HG02798 (cell line): ENCODE measurements around the gene ACACB.
A peak's percentile ranks its signal among the peaks of the same experiment; 100 is the strongest.

Experiments
- ATAC-seq: cut with Tn5 transposase; IDR thresholded peaks from one replicate; pipeline ENCODE4 v1.9.1; 2021; ENCODE audit warnings: mild to moderate bottlenecking; ENCODE audit not compliant: unreplicated experiment, poor library complexity

Gene ACACB

DNA sequence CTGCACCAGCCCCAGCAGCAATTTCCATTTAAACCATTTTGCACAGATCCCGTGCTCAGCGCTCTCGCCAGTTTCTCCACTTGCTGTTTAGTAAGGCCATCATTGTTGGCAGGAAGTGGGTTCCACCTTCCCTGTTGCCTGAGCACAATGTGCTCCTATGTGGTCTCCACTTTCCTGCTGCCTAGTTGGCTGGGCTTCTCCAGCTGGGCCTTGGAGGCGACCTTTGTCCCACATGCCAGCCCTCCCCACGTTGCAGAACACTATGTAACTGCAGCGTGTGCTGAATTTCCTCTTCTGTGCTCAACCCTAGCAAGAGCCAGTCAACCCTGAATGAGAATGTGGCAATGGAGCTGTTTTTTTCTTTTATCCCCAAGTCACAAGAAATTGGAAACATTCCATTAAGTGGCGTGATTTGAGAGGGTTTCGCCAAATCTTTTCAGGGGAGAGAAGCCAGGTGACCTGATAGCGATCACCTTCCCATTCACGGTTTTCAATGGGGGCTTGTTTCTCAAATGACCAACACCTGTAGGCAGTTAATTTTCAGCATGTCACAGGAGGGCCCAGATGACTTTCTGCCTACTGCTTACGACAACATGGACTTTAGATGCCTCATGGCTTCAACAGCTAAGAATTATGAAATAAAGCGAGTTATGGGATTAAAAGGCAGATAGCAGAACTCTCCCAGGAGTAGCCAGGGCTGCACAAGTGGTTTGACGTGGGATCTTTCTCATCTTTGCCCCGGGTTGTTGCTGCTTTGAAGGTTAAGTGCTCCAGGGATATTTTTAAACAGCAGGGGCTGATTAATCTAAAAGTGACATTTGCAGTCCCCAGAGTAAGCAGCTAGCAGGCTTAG, at the start of gene ACACB:
Gene ACACB, plus strand, starts transcription at position 830 of the 853 bp plus-strand sequence. CDS start 22,819 bp downstream, outside the sequence.
- ATAC-seq = no peak

DNA sequence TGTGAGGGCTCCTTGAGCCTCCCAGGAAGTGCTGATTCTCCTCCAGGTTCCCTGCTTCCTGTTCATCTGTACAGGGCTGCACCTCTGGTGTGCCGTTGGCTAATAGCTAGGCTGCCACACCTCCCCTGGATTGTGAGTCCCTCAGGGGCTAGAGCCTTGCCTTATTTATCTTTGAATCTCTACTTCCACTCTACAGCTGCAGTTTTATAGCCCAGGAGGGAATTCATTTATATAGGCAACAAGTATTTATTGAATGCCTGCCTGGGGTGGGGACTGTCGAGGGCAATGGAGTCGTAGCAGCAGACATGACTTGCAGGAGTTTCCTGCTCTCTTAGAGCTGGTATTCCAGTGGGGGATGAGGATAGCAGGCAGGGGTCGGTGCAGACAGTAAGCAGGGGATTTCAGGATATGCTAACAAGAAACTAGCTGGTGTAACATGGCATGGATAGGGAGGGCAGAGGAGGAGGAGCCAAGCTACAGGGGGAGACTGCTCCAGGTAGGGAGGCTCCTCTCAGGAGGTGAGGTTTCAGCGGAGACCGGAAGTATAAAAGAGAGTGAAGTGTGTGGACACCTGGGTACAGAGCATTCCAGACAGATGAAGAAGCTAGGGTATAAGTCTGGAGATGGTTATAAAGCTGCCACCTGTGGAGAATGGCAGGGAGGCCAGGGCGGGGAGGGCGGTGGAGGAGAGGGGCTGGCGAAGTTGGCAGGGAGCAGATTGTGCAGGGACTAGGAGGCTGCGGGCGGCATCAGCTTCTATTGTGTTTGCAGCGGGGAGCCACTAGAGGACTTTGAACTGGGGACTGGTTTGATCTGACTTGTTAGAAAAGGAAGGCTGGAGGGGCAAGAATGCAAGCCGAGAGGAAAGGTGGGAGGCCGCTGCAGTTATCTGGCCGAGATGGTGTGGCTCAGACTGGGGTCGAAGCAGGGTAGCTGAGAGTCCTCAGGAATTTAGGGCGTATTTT, 46.8 kb upstream of the ACACB start:
- ATAC-seq = no peak

DNA sequence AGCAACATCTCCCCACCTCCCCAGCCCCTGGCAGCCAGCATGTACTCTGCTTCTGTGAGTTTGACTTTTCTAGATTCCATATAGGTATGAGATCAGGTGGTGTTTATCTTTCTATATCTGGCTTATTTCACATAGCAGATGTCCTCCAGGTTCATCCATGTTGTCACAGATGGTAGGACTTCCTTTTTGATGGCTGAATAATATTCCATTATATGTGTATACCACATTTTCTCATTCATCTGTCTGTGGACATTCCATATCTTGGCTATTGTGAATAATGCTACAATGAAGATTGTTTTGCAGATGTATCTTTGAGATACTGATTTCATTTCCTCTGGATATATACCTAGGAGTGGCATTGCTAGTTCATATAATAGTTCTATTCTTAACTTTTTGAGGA, 41.5 kb upstream of the ACACB start:
- no peak for ATAC-seq

DNA sequence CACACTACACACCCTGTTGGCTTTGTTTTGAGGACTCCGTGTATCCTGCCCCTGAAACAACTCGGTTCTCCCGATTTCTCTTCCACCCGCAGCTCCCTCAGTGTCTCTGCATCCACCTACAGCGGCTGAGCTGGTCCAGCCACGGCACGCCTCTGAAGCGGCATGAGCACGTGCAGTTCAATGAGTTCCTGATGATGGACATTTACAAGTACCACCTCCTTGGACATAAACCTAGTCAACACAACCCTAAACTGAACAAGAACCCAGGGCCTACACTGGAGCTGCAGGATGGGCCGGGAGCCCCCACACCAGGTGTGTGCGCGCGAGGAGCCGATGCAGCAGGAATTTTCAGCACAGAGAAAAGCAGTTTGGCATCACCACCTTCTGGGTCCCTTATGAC, 33.6 kb upstream of the ACACB start:
- ATAC-seq = no peak

DNA sequence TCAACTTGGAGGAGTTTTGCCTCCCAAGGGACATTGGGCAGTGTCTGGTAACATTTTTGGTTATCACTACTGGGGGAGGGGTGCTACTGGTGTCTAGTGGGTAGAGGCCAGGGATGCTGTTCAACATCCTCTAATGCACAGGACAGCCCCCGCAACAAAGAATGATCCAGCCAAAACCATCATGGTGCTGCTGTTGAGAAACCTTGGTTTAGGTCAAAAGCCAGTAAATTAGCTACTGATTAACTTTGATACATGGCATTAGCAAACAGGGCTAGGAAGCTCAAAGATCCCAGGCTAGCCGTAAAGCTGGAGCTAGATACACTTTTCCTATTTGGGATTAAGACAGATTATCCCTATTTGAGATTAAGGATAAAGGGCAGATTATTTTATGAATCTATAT, 32.0 kb upstream of the ACACB start:
- ATAC-seq = no peak

DNA sequence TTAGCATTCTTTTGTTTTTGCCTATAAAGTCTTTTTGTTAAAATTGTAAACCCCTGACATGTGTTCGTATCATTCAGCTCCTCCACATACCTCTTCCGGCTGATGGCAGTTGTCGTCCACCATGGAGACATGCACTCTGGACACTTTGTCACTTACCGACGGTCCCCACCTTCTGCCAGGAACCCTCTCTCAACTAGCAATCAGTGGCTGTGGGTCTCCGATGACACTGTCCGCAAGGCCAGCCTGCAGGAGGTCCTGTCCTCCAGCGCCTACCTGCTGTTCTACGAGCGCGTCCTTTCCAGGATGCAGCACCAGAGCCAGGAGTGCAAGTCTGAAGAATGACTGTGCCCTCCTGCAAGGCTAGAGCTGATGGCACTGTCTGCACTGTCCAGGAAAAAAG, 30.8 kb upstream of the ACACB start:
- ATAC-seq = no peak

DNA sequence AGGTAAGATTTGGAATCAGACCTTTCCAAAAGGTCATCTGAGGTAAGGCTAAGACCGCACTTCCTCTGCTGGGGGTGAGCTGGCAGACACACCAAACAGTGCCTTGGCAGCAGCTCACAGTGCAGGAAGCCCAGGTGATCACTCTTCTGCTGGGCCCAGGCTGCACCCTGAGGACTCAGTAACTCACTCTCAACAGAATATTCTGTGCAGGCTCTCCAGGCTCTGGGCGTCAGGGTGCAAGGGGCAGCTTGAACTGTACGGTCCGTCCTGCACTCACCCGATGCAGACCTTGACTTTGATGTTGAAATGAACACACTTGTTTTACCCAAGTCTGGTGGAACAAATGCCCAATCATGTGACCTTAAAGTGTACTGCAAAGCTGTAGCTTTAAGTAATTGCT, 29.1 kb upstream of the ACACB start:
- ATAC-seq = no peak

DNA sequence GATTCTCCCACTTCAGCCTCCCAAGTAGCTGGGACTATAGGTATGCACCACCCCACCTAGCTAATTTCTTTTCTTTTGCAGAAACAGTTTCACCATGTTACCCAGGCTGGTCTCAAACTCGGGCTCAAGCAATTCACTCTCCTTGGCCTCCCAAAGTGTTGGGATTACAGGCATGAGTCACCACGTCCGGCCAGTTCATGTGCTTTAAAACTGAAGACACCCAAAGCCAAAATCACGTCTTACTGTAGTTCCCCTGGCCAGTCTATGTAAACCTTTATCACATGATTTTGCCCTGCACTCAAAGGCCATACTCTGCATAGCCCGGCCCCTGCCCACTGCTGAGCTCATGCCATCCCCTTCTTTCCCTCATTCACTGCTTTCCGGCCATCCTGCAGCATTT, 27.6 kb upstream of the ACACB start:
- no peak for ATAC-seq

DNA sequence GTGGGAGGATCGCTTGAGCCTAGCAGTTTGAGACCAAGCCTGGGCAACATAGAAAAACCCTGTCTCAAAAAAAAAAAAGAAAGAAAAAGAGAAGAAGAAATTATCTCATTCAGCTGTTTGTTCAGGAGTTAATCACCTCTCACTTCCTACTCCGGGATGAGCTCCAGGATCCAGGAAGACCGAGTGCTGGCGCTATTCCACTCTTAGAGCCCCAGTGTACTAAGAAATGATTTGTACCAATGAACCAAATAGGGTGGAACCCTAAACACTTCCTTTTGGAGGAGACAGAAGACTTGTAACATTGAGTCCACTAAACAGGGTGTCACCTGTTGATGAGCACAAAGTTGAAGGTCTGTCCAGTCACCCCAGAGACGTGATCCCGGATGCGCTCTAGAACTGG, 26.7 kb upstream of the ACACB start:
- ATAC-seq = no peak

DNA sequence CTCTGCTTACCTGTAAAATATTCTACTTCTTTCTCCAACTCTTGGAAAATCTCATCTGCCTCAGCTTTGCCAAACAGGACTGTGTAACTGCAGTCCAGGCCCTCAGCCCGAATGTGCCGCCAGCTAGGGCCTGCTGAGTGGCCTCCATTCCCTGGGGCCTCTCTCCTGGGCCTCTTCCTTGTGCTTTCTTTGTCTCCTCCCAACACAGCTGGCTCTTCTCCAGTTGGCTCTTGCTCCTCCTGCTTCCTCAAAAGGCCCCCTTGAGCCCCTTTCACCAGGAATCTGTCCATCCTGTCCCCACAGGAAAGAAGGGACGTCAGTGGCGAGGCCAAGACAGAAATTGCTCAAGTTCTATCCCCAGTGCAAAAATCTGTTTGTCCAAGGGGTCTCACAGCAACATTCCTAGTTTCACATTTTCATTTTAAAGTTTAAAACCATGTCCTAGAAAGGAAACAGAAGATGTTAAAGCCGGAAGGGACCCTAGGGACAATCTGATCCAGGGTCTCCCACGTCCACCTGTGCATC, 23.8 kb upstream of the ACACB start:
- no peak for ATAC-seq

DNA sequence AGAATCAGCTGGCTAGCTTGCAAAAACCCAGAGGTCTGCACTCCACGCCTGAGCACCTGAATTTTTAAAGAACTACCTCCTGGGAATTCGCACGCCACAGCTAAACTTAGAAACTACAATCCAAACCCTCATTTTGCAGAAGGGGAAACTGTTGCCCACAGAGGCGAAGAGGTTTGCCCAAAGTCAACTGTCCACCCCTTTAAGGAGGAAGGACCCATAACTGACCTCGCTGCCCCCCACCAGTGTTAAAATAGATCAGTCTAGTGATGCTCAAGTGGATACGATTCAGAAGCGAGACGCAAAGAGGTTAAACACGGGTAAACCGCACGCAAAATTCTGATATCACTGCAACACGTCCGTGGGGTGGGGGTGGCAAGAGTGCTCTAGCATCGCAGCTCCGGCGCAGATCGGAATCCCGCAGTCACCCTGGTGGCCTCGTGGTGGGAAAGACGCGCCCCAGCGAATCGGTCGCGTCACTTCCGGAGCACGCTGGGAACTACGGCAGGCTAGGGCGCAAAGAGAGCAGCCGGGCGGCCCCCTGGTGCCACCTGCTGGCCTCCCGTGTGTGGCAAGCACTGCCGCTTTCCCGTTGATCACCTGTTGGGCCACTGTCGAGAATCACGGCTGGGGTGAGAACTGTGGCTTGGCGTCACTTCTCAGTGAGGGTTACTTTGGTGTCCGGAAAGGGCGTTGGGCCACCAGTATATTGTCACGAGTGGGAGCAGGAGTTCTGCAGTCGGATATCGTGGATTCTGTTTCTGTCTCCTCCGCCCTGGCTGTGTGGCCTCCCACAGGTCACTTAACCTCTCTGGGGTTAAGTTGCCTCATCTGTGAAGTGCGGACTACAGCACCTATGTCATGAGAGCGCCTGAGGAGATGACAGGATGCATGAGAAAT, 23.1 kb upstream of the ACACB start, which contains the start of gene ALKBH2:
Gene ALKBH2, minus strand, starts transcription at position 451 of the 897 bp plus-strand sequence. CDS start 686 bp downstream, outside the sequence.
- peak; percentile 74 for ATAC-seq

DNA sequence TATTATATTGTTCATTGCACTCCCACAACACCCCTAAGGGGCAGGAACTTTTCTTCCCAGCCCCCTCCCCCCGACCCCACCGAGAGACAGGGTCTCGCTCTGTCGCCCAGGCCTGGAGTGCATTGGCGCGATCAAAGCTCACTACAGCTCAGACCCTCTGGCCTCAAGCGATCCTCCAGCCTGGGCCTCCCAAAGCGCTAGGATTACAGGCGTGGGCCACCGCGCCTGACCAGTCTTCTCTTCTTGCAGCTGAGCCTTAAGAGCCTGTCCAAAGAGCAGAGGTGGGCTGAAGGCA, 19.3 kb upstream of the ACACB start:
- no peak for ATAC-seq

DNA sequence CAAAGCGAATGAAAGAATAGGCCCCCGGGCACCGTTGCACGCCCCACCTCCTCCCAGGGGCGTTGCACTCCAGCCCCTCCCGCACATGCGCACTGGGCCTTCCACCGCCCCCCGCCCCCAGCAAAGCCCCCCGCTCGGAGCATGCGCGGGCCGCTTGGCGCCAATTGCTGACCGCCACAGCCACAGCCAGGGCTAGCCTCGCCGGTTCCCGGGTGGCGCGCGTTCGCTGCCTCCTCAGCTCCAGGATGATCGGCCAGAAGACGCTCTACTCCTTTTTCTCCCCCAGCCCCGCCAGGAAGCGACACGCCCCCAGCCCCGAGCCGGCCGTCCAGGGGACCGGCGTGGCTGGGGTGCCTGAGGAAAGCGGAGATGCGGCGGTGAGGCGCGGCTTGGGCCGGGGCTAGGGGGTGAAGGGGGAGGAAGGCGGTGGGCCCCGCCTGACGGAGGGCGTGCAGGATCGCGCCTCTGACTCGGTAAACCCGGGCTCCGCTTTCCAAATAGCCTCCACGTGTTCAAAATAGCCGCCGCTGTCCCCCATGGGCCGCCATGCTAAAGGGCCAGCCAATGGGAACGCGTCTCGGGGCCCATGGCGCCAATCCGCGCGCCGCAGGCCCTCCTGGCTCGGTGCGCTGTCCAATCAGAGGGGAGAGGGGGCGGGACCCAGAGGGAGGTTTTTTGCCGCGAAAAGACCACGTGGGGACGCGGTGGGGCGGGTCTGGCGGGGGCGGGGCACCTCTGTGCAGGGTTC, 18.8 kb upstream of the ACACB start, which contains the start of gene UNG:
Gene UNG, plus strand, starts transcription at position 163 of the 748 bp plus-strand sequence. Its CDS starts 83 bp downstream, at position 246.
- peak; percentile 94 for ATAC-seq

DNA sequence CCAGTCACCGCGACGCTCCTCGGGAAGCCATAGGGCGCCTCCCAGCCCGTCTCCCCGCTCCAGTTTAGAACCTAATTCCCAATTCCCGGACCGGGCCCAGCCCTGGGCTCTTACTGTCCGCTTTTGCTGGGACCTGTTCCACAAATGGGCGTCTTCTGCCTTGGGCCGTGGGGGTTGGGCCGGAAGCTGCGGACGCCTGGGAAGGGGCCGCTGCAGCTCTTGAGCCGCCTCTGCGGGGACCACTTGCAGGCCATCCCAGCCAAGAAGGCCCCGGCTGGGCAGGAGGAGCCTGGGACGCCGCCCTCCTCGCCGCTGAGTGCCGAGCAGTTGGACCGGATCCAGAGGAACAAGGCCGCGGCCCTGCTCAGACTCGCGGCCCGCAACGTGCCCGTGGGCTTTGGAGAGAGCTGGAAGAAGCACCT, 18.2 kb upstream of the ACACB start:
- peak; percentile 30 for ATAC-seq

DNA sequence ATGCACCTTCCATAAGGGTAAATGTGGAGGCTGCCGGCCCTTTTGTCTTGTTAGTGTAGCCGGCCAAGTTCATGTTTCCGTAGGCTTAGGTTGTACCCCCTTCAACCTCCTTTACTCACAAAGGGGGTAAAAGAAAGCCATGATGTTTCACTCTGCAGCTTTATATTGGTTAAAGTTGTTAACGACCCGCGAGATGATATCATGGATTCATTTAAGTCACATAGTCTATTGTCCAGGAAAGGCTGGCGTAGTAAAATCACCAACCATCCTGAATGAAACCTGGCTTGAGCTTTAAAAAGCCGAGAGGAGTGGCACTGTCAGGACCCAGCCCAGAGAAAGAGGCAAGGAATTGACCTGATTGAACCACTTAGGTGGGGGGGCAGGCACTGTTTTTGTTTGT, 17.7 kb upstream of the ACACB start:
- no peak for ATAC-seq

DNA sequence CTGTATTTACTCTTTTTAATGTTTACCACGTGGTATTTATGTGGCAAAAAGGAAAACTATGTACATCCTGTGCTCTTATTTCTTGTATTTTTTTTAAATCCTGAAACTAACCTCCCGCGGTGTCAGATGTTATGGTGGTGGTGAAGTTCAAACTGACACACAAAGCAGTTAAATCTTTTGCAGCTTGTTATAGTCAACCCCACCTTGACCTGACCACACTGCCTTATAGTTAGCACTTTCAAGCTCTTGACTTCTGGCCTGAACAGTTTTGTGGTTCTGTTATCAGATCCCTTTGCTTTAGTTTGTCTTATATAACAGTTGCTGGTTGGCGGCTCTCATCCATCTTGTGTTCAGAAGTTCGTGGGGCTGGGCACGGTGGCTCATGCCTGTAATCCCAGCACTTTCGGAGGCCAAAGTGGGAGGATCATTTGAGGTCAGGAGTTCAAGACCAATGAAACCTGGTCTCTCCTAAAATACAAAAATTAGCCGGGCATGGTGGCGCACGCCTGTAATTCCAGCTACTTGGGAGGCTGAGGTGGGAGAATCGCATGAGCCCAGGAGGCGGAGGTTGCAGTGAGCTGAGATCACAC, 16.9 kb upstream of the ACACB start:
- no peak for ATAC-seq

DNA sequence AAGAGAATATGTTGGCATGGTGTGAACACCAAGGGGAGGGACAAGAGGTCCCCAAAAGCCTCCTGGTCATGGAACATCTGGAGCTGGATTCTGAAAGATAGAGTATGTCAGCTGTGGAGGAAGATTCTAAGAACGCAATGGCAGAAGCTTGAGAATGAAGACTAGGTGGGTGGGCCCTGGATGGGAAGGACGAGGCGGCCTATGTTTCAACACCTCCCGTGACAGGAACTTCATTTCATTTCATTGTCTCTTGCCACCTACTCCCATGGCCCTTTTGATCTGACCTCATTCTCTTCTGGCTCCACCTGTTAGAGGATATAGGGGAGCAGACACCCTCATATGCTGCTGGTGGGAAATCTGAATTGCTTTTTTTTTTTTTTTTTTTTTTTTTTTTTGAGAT, 15.6 kb upstream of the ACACB start:
- ATAC-seq = no peak

DNA sequence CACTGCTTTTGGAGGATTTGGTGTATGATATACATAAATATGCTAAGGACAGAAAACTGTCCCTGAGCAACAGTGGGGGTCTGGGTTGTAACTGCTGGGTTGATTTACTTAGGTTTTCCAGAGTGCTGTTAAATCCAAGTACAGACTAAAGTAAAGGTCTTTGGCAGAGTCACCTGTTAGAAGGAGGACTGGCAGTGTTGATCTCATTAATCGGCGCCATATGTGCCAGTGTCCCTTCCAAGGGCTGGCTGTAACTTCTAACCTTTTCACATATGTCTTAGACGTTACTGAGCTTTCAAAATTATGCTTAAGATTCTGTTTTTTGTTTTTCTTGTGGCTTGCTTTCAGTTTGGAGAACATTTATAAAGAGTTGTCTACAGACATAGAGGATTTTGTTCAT, 13.9 kb upstream of the ACACB start:
- no peak for ATAC-seq

DNA sequence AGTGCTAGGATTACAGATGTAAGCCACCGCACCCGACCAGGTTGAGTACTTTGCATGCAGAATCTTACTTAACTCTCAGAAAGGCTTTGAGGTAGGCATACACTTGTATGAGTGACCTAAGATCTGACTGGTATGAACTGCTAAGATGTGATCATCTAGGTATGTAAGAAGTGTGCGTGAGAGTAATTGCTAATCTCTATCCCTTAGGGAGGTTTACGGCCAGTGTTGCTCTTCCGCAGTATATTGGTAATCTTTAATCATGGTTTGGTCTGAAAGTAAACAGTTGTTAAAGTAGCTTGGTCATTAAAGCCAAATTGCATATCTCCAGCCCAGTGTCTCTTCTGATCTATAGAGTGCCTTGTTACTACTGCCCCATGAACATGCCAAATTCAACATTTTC, 11.2 kb upstream of the ACACB start:
- ATAC-seq = no peak
